Measurements from ENCODE around the gene SRM. TPM values are rescaled to one million over a fixed set of nuclear protein-coding genes. Genes with fewer than 3 reads are reported as not detected.
"Not testable (repeated sequence)": the region's sequence is repeated elsewhere in the genome, so short reads cannot be mapped to it uniquely, and the experiment has no call there.

SRM gene
- total RNA-seq, 1 donor from 2014 or later = 17.3 TPM

- DNase-seq (ENCODE audit: low spot score) = no peak
Measured at GRCh38 chr1:11044849-11045427, 14.9 kb downstream of the SRM start.

DNA sequence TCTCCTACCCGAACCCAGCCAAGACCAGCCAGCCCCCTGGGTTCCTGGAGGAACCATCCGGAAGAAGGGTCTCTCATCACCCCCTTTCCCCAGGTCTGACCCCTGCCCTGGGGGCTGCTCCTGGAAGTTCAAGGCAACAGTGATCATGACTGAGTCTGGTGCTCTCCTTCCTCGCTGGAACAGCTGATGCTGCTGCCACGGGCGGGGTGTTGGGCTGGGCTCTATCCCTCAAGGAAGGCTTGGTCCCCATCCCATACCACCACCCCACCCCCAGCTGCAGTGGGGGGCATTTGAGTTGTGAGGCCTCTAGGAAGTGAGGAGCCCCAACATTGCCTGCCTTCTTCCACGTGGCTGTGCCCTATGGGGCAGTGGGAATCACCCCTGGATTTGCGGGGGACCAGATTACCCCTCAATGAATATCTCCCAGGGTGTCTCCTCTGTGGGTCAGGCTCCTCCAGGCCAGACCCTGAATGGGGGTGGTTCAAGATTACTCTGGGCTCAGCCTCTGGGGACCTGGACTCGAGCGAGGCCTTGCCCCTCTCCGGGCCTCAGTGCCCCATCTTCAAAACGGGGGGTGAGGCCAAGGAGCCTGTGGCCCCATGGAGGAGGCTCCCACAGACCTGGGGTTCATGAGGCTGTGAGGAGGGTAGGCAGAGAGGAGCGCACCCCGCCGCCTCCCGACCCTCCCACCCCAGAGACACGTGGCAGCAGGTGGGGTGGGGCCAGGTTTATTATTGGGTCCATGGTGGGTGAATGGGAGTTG lies 15.6 kb downstream of the SRM start:
- DNase-seq (ENCODE audit: low spot score) = no peak

GRCh38 chr1:11042995-11043874 lies 16.6 kb downstream of the SRM start:
- no peak for DNase-seq (ENCODE audit: low spot score)

DNA sequence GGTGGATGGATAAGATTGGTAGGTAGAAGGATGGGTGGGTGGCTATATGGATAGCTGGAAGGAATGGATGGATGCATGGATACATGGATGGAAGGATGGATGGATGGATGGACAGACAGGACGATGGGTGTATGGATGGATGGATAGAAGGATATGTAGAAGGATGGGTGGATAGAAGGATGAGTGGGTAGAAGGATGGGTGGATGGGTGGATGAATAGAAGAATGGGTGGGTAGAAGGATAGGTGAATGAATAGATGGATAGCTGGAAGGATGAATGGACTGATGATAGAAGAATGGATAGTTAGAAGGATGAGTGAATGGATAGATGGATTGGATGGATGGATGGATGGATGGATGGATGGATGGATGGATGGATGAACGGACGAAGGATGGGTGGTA lies 17.8 kb downstream of the SRM start:
- no peak for DNase-seq (ENCODE audit: low spot score)

DNA sequence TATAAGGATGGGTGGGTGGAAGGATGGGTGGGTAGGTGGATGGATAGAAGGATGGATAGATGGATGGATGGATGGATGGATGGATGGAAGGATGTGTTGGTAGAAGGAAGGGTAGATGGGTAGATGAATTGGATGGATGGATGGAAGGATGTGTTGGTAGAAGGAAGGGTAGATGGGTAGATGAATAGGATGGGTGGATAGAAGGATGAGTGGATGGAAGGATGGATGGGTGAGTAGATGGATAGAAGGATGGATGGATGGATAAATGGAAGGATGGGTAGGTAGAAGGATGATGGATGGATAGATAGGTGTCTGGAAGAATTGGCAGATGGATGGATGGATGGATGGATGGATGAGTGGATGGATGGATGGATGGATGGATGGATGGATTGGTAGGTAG lies 18.8 kb downstream of the SRM start:
- no peak for DNase-seq (ENCODE audit: low spot score)

DNA sequence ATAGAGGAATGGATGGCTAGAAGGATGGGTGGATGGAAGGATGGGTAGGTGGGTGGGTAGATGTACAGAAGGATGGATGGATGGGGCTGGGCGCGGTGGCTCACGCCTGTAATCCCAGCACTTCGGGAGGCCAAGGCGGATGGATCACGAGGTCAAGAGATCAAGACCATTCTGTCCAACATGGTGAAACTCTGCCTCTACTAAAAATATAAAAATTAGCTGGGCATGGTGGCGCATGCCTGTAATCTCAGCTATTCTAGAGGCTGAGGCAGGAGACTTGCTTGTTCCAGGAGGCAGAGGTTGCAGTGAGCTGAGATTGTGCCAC lies 19.8 kb downstream of the SRM start:
- not testable (repeated sequence) for DNase-seq (ENCODE audit: low spot score)

DNA sequence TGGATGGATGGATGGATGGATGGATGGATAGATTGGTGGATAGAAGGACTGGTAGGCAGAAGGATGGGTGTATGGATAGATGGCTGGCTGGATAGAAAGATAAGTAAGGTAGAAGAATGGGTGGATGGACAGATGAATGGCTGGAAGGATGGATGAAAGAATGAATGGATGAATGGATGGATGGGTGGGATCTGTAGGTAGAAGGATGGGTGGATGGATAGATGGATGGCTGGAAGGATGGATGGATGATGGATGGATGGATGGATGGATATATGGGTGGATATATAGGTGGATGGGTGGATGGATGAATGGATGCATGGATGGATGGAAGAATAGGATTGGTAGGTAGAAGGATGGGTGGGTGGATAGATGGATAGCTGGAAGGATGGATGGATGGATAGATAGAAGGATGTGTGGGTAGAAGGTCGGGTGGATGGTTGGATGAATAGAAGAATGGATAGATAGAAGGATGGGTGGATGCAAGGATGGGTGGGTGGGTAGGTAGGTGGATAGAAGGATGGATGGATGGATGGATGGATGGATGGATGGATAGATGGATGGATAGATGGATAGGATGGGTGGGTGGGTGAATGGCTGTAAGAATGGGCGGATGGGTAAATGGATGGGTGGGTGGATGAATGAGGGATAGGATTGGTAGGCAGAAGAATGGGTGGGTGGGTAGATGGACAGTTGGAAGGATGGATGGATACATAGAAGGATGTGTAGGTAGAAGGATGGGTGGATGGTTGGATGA lies 20.3 kb downstream of the SRM start:
- DNase-seq (ENCODE audit: low spot score) = no peak

DNA sequence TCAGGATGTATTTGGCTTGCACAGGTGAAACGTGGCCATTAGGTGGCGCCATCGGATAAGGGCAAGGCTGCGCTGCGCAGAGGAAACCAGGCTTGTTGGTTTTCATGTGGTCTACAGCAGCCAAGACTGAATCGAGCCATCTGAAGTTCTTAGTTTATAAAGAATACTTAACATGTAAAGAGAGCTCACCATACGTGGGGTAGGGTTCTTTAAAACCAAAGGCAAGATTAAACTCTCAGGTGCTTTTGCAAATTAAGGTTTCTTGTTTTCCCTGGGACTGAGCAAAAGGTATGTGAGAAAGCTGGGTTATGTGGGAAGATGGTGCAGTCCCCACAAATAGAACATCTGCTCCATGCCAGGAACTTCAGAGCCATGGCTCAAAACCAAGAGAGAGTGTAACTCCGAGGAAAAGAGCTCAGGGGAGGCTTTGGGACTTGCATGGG lies 22.1 kb downstream of the SRM start:
- DNase-seq (ENCODE audit: low spot score) = peak; percentile 90

GRCh38 chr1:11037019-11037739 lies 22.6 kb downstream of the SRM start:
- not testable (repeated sequence) for DNase-seq (ENCODE audit: low spot score)

- no peak for DNase-seq (ENCODE audit: low spot score)
Measured at GRCh38 chr1:11031624-11032262, 28.1 kb downstream of the SRM start.

- no peak for DNase-seq (ENCODE audit: low spot score)
Measured at GRCh38 chr1:11030865-11031264, 29.0 kb downstream of the SRM start.

DNA sequence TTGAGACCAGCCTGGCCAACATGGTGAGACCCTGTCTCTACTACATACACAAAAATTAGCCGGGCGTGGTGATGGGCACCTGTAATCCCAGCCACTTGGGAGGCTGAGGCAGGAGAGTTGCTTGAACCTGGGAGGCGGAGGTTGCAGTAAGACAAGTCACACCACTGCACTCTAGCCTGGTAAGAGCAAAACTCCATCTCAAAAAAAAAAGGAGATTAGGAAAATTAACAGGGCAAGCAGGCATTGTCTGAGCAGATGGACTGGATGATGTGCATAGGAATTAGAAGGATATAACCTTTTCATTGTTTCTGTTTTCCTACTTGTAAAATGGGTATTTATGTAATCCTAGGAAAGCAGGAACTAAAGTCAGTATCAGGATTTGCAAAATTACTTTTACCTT lies 31.8 kb downstream of the SRM start:
- DNase-seq (ENCODE audit: low spot score) = no peak

GRCh38 chr1:11027316-11027715 lies 32.5 kb downstream of the SRM start:
- DNase-seq (ENCODE audit: low spot score) = no peak

DNA sequence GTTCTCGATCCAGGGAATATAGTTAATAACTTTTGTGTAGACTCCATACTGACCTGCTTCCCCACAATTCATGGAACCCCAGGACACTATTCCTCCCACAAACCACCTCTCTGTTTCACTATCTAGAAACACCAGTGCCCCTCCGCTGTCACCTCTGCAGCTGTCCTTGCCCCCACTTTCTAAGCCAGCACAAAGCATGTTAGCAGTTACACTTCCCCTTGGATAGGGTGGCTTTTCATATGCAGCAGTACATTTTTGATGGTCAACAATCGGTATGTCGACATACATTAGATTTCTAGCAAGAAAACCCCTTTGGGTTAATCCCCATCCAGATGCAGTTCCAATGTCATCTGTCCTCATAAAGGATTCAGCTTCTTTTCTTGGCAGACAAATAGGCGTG lies 32.9 kb downstream of the SRM start:
- DNase-seq (ENCODE audit: low spot score) = no peak

GRCh38 chr1:11026052-11026451 lies 33.8 kb downstream of the SRM start:
- DNase-seq (ENCODE audit: low spot score) = no peak

GRCh38 chr1:11025618-11026017 lies 34.2 kb downstream of the SRM start:
- DNase-seq (ENCODE audit: low spot score) = no peak

DNA sequence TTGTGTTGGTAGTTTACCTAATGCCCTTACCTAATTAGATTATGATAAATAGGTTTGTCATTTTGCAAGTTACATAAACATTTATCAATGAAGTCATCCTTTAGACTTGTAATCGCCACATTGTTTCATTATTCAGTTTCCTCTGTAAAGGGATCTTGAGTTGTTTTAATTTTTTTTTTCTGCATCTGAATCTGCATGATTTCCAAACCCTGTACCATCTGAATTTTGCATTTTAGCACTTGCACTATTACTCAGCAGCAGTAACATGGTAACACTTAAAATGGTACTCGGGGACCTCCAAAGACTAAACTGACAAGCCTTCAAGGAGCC lies 35.0 kb downstream of the SRM start:
- DNase-seq (ENCODE audit: low spot score) = no peak

- no peak for DNase-seq (ENCODE audit: low spot score)
Measured at GRCh38 chr1:11024154-11024873, 35.5 kb downstream of the SRM start.

GRCh38 chr1:11023201-11023600 lies 36.6 kb downstream of the SRM start:
- no peak for DNase-seq (ENCODE audit: low spot score)

DNA sequence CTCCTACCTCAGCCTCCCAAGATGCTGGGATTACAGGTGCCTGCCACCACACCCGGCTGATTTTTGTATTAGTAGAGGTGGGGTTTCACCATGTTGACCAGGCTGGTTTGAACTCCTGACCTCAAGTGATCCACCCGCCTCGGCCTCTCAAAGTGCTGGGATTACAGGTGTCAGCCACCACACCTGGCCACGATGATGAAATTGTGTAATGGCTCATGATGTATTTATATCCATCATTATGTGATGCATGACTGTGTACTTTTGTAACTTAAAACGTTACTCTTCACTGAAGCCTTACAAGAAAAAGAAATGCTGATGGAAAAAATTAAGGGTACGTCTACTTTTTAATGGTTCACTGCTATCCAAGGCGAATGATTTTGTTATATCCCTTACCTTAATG lies 39.8 kb downstream of the SRM start:
- DNase-seq (ENCODE audit: low spot score) = no peak
